ENCODE data around the gene AP1G1.
"Not testable (repeated sequence)": the region's sequence is repeated elsewhere in the genome, so short reads cannot be mapped to it uniquely, and the experiment has no call there.

The AP1G1 gene

DNA sequence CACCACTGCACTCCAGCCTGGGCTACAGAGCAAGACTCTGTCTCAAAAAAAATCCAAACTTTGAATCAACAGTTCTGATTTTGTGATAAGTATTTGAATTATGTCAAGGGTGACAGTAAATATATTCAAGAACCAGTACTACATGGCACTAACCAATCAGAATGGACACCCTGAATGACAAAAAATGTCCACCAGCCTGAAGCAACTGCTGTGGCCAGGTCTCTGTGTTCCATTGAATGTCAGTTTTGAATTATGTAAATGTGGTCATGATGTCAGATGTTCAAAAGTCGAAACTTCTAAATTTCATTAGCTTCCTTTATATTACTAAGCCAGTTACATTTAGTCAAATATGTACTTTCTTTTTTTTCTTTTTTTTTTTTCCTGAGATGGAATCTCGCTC lies 21.7 kb upstream of the AP1G1 start:
- Histone ChIP-seq H3K4me3 (ENCODE audit: insufficient read depth, low read length, poor library complexity, severe bottlenecking) (no peak overlapping the region), H3F3A (ENCODE audit: insufficient read depth) (no peaks in the 10 kb centered on the region), H3K9ac (ENCODE audit: low read length) (no peak overlapping the region), H3K36me3 (ENCODE audit: low read length) (no peaks in the 10 kb centered on the region), H3K4me2 (ENCODE audit: low read depth, low read length, poor library complexity, severe bottlenecking) (no peak overlapping the region), H3K9me2 (replicated peaks; ENCODE audit: insufficient read depth, low read length) (no peaks in the 10 kb centered on the region), H3K9me3 (ENCODE audit: insufficient read depth, low read length) (no peaks in the 10 kb centered on the region), H2AFZ (ENCODE audit: low read depth, low read length, severe bottlenecking) (no peak overlapping the region), H3K27ac (ENCODE audit: low read depth, low read length) (no peak overlapping the region), H3K27me3 (ENCODE audit: low read length) (no peaks in the 10 kb centered on the region), H4K20me1 (ENCODE audit: low read depth, low read length) (no peaks in the 10 kb centered on the region), H3K79me2 (ENCODE audit: insufficient read depth, low read length) (no peaks in the 10 kb centered on the region)
- TF ChIP-seq EZH2phosphoT487 (conservative IDR thresholded peaks at IDR 0.05; ENCODE audit: low read length), result no peak
- TF ChIP-seq, protein P1, sequence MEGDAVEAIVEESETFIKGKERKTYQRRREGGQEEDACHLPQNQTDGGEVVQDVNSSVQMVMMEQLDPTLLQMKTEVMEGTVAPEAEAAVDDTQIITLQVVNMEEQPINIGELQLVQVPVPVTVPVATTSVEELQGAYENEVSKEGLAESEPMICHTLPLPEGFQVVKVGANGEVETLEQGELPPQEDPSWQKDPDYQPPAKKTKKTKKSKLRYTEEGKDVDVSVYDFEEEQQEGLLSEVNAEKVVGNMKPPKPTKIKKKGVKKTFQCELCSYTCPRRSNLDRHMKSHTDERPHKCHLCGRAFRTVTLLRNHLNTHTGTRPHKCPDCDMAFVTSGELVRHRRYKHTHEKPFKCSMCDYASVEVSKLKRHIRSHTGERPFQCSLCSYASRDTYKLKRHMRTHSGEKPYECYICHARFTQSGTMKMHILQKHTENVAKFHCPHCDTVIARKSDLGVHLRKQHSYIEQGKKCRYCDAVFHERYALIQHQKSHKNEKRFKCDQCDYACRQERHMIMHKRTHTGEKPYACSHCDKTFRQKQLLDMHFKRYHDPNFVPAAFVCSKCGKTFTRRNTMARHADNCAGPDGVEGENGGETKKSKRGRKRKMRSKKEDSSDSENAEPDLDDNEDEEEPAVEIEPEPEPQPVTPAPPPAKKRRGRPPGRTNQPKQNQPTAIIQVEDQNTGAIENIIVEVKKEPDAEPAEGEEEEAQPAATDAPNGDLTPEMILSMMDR (IDR thresholded peaks at IDR 0.05; ENCODE audit: insufficient read depth, low read length, poor library complexity, severe bottlenecking), result no peak

GRCh38 chr16:71826533-71827017 lies 17.9 kb upstream of the AP1G1 start:
- TF ChIP-seq EZH2phosphoT487 (conservative IDR thresholded peaks at IDR 0.05; ENCODE audit: low read length), result no peak
- TF ChIP-seq, protein P1 (IDR thresholded peaks at IDR 0.05; ENCODE audit: insufficient read depth, low read length, poor library complexity, severe bottlenecking), result no peak
- Histone ChIP-seq H3K4me3 (ENCODE audit: insufficient read depth, low read length, poor library complexity, severe bottlenecking) (no peak overlapping the region), H3K9me2 (replicated peaks; ENCODE audit: insufficient read depth, low read length) (no peaks in the 10 kb centered on the region), H3K9me3 (ENCODE audit: insufficient read depth, low read length) (no peaks in the 10 kb centered on the region), H3K4me2 (ENCODE audit: low read depth, low read length, poor library complexity, severe bottlenecking) (no peak overlapping the region), H4K20me1 (ENCODE audit: low read depth, low read length) (no peaks in the 10 kb centered on the region), H2AFZ (ENCODE audit: low read depth, low read length, severe bottlenecking) (no peak overlapping the region), H3K27me3 (ENCODE audit: low read length) (no peaks in the 10 kb centered on the region), H3K27ac (ENCODE audit: low read depth, low read length) (no peak overlapping the region), H3K9ac (ENCODE audit: low read length) (no peak overlapping the region), H3K36me3 (ENCODE audit: low read length) (no peaks in the 10 kb centered on the region), H3F3A (ENCODE audit: insufficient read depth) (no peaks in the 10 kb centered on the region), H3K79me2 (ENCODE audit: insufficient read depth, low read length) (no peaks in the 10 kb centered on the region)

GRCh38 chr16:71817155-71817500 lies 8.5 kb upstream of the AP1G1 start:
- H4K20me1 ChIP-seq (ENCODE audit: low read depth, low read length); H3K4me3 ChIP-seq (ENCODE audit: insufficient read depth, low read length, poor library complexity, severe bottlenecking); H3K9me3 ChIP-seq (ENCODE audit: insufficient read depth, low read length); H3K9ac ChIP-seq (ENCODE audit: low read length); H3K79me2 ChIP-seq (ENCODE audit: insufficient read depth, low read length); H3K4me2 ChIP-seq (ENCODE audit: low read depth, low read length, poor library complexity, severe bottlenecking); H2AFZ ChIP-seq (ENCODE audit: low read depth, low read length, severe bottlenecking); H3F3A ChIP-seq (ENCODE audit: insufficient read depth); H3K9me2 ChIP-seq (replicated peaks; ENCODE audit: insufficient read depth, low read length); H3K27ac ChIP-seq (ENCODE audit: low read depth, low read length); H3K36me3 ChIP-seq (ENCODE audit: low read length); H3K27me3 ChIP-seq (ENCODE audit: low read length): not testable (repeated sequence)

- Histone ChIP-seq H3K9me2 (replicated peaks; ENCODE audit: insufficient read depth, low read length) (no peaks in the 10 kb centered on the region), H4K20me1 (ENCODE audit: low read depth, low read length) (no peaks in the 10 kb centered on the region), H3K9ac (ENCODE audit: low read length) (no peak overlapping the region), H2AFZ (ENCODE audit: low read depth, low read length, severe bottlenecking) (no peak overlapping the region), H3K27me3 (ENCODE audit: low read length) (no peaks in the 10 kb centered on the region), H3K27ac (ENCODE audit: low read depth, low read length) (no peak overlapping the region), H3K4me2 (ENCODE audit: low read depth, low read length, poor library complexity, severe bottlenecking) (no peak overlapping the region), H3K36me3 (ENCODE audit: low read length) (no peaks in the 10 kb centered on the region), H3K4me3 (ENCODE audit: insufficient read depth, low read length, poor library complexity, severe bottlenecking) (no peak overlapping the region), H3K9me3 (ENCODE audit: insufficient read depth, low read length) (no peaks in the 10 kb centered on the region), H3K79me2 (ENCODE audit: insufficient read depth, low read length) (peaks cover 23% of the 10 kb centered on the region), H3F3A (ENCODE audit: insufficient read depth) (peaks cover 5% of the 10 kb centered on the region; the same call in 1 of the 2 replicates)
- TF ChIP-seq, protein P1 (IDR thresholded peaks at IDR 0.05; ENCODE audit: insufficient read depth, low read length, poor library complexity, severe bottlenecking), result no peak
- TF ChIP-seq EZH2phosphoT487 (conservative IDR thresholded peaks at IDR 0.05; ENCODE audit: low read length), result no peak
These were observed 2.7 kb upstream of the AP1G1 start for GRCh38 chr16:71811261-71811803.

GRCh38 chr16:71810155-71810530 lies 1.5 kb upstream of the AP1G1 start:
- H3K9me3 ChIP-seq (ENCODE audit: insufficient read depth, low read length), result not testable (repeated sequence)

More at GRCh38 chr16:71810155-71810530, 1.5 kb upstream of the AP1G1 start:
- H3K9me2 ChIP-seq (replicated peaks; ENCODE audit: insufficient read depth, low read length); H3K36me3 ChIP-seq (ENCODE audit: low read length); H3K27me3 ChIP-seq (ENCODE audit: low read length); H3F3A ChIP-seq (ENCODE audit: insufficient read depth); H3K27ac ChIP-seq (ENCODE audit: low read depth, low read length); H2AFZ ChIP-seq (ENCODE audit: low read depth, low read length, severe bottlenecking); H4K20me1 ChIP-seq (ENCODE audit: low read depth, low read length); H3K4me2 ChIP-seq (ENCODE audit: low read depth, low read length, poor library complexity, severe bottlenecking); H3K9ac ChIP-seq (ENCODE audit: low read length); H3K4me3 ChIP-seq (ENCODE audit: insufficient read depth, low read length, poor library complexity, severe bottlenecking): not testable (repeated sequence)
- peaks cover 35% of the 10 kb centered on the region for H3K79me2 ChIP-seq (ENCODE audit: insufficient read depth, low read length)

All from SU-DHL-6 (cell line).